ENCODE data around the gene SCN4B. TPM values are rescaled to one million over a fixed set of nuclear protein-coding genes. Genes with fewer than 3 reads are reported as not detected.

Gene SCN4B
- total and polyA plus RNA-seq, 2 of the 8 experiments (the other 6 are each of a cell fraction or from before 2014, with no cell fraction given) = 2.8 to 4.9 TPM

GRCh38 chr11:118155776-118156530 is 3.3 kb upstream of the SCN4B start (continued):
- no peak for TF ChIP-seq ATF2 (IDR thresholded peaks at IDR 0.05; ENCODE audit: low read length)

Data from H1 (cell line).